HepG2 (cell line): Measurements from ENCODE around the gene ITPK1. TPM values are rescaled to one million over a fixed set of nuclear protein-coding genes. Genes with fewer than 3 reads are reported as not detected.
A peak's percentile ranks its signal among the peaks of the same experiment; 100 is the strongest.

ENCODE experiments used
- ATAC-seq: fragments of 200-7000 bp; cut with Tn5 transposase; 3 replicates; pipeline ENCODE4 v1.9.1; 2020; ENCODE audit warnings: mild to moderate bottlenecking, moderate library complexity
- Bru-seq: library from RNA; stranded (reverse); fragments of 400-500 nt; gene quantifications from one replicate; lab custom pipeline; 2021; lab: Mats Ljungman, UMichigan
- BruChase-seq, 2 experiments: library from RNA; stranded (reverse); fragments of 400-500 nt; gene quantifications; one replicate each; lab custom pipeline; 2021; lab: Mats Ljungman, UMichigan
- BruUV-seq: library from RNA; stranded (reverse); fragments of 400-500 nt; replicated peaks from 2 replicates; lab custom pipeline; 2021; lab: Mats Ljungman, UMichigan
- CTCF ChIA-PET: fragments of 300-600 bp; formaldehyde crosslinking; extraction: SDS; loops from one replicate; lab custom pipeline; 2021; ENCODE audit warnings: low total read pairs, inconsistent platforms, low intra/inter-chr PET ratio; lab: Yijun Ruan, JAX
- POLR2A ChIA-PET: fragments of 350-600 bp; sonication (Branson Sonifier 250); formaldehyde crosslinking; loops from one replicate; lab custom pipeline; 2020; ENCODE audit warnings: antibody characterized with exemption, inconsistent platforms; lab: Yijun Ruan, JAX
- DNase-seq: peaks from one replicate; pipeline ENCODE4 v3.0.0-alpha.2; 2015; ENCODE audit warnings: low spot score
- FAIRE-seq: peaks from 3 replicates; lab custom pipeline; 2011; peaks lifted over from hg19 to GRCh38; lab: Jason Lieb, UNC
- H2AFZ ChIP-seq: one replicate; pipeline ENCODE4 v1.6.1; 2011; ENCODE audit warnings: low read length, inconsistent platforms
- H3K27ac ChIP-seq: fragments of 300-600 bp; 3 replicates; pipeline ENCODE4 v1.8.0; 2011; ENCODE audit warnings: mixed run types, mild to moderate bottlenecking, mixed read lengths, low read length, inconsistent platforms; ENCODE audit not compliant: insufficient read depth; ENCODE audit errors: extremely low read length
- H3K27me3 ChIP-seq, 2 experiments: fragments of 200-600 bp in 1 of 2; 2 replicates in 1 of 2; 3 replicates in 1 of 2; pipeline versions ENCODE4 v1.6.0 to v1.8.0; 2011; ENCODE audit warnings: low read length in 2 of 2, mild to moderate bottlenecking in 2 of 2, moderate library complexity in 2 of 2, inconsistent platforms in 1 of 2; ENCODE audit not compliant: insufficient read depth in 2 of 2, control insufficient read depth in 1 of 2
- H3K36me3 ChIP-seq, 2 experiments: fragments of 200-600 bp in 1 of 2; replicated peaks in 1 of 2; 2 replicates in 1 of 2; 3 replicates in 1 of 2; pipeline versions ENCODE4 v1.5.1 to v1.8.0; 2011; ENCODE audit warnings: low read length in 2 of 2, inconsistent platforms in 1 of 2; ENCODE audit not compliant: insufficient read depth in 2 of 2, control insufficient read depth in 1 of 2
- H3K4me1 ChIP-seq: 2 replicates; pipeline ENCODE4 v1.5.1; 2012; ENCODE audit warnings: low read length, inconsistent platforms; ENCODE audit not compliant: insufficient read depth
- H3K4me2 ChIP-seq: 2 replicates; pipeline ENCODE4 v1.6.0; 2011; ENCODE audit warnings: low read depth, low read length, inconsistent platforms
- H3K4me3 ChIP-seq, 3 experiments: fragments of 200-600 bp in 1 of 3; sonication (generic), shearing (Covaris generic) in 1 of 3; replicated peaks in 1 of 3; 2 replicates each; pipeline ENCODE4 v1.5.1; 2011 to 2016; ENCODE audit warnings: low read length in 3 of 3, inconsistent platforms in 2 of 3, low read depth in 2 of 3, mild to moderate bottlenecking in 2 of 3, control low read depth in 1 of 3, mixed read lengths in 1 of 3; ENCODE audit not compliant: insufficient read depth in 1 of 3
- H3K79me2 ChIP-seq: one replicate; pipeline ENCODE4 v1.6.1; 2011; ENCODE audit warnings: low read length, inconsistent platforms; ENCODE audit not compliant: insufficient read depth
- H3K9ac ChIP-seq: 2 replicates; pipeline ENCODE4 v1.6.0; 2011; ENCODE audit warnings: mild to moderate bottlenecking, low read depth, low read length, inconsistent platforms; ENCODE audit not compliant: insufficient read depth
- H3K9me3 ChIP-seq: 2 replicates; pipeline ENCODE4 v1.5.1; 2012; ENCODE audit warnings: mild to moderate bottlenecking, low read length
- H4K20me1 ChIP-seq: 2 replicates; pipeline ENCODE4 v1.6.0; 2011; ENCODE audit warnings: inconsistent platforms, mild to moderate bottlenecking, low read length, moderate library complexity; ENCODE audit not compliant: insufficient read depth
- HOXA3 ChIP-seq: sonication (generic); formaldehyde crosslinking; IDR thresholded peaks from 2 replicates; pipeline ENCODE4 v1.5.0; 2020; ENCODE audit warnings: missing genetic modification reagents
- KDM3A ChIP-seq: IDR thresholded peaks from 2 replicates; pipeline ENCODE4 v1.6.1; 2018; ENCODE audit warnings: low read depth, missing compliant biosample characterization
- RFXAP ChIP-seq: sonication (generic); formaldehyde crosslinking; IDR thresholded peaks from 2 replicates; pipeline ENCODE4 v1.4.0; 2020; ENCODE audit warnings: missing genetic modification reagents, borderline replicate concordance
- ZFP90 ChIP-seq: sonication (generic); formaldehyde crosslinking; IDR thresholded peaks from 2 replicates; pipeline ENCODE4 v1.8.0; 2022; ENCODE audit warnings: missing genetic modification reagents, mild to moderate bottlenecking, inconsistent platforms, borderline replicate concordance
- ZNF18 ChIP-seq: sonication (generic); formaldehyde crosslinking; IDR thresholded peaks from 2 replicates; pipeline ENCODE4 v1.8.0; 2022; ENCODE audit warnings: mild to moderate bottlenecking, missing genetic modification reagents; ENCODE audit not compliant: insufficient replicate concordance
- ZNF263 ChIP-seq: sonication (generic); formaldehyde crosslinking; IDR thresholded peaks from 2 replicates; pipeline ENCODE4 v1.4.0; 2020; ENCODE audit warnings: missing genetic modification reagents
- WGBS: methylation state at CpG from one replicate; pipeline ENCODE4 v1.1.6; 2017; ENCODE audit warnings: low lambda C conversion rate; 5-methylcytosine and 5-hydroxymethylcytosine counted together
- in situ Hi-C: cut with HindIII; loops from 2 replicates; pipeline ENCODE4 v1.10.0; 2017; ENCODE audit warnings: low pct_unique_long_range_greater_than_20kb; ENCODE audit not compliant: extremely low pct_ligation_motif_present
- intact Hi-C: fragments of 100-400 bp; cut with micrococcal nuclease; formaldehyde crosslinking; loops from one replicate; pipeline ENCODE4 v1.10.0; 2022; ENCODE audit not compliant: unreplicated experiment
- long read RNA-seq, 2 experiments: library from RNA in 1 of 2; library from polyadenylated mRNA in 1 of 2; stranded (forward) in 1 of 2; unstranded in 1 of 2; transcript quantifications; one replicate each; pipeline ENCODE4 v2.0.0, GENCODE V29; 2019 to 2022
- polyA minus RNA-seq, 3 experiments: library from RNA; depleted of rRNA, polyadenylated mRNA; stranded (reverse); fragments of >200 nt; gene quantifications; 2 replicates each; pipeline ENCODE4 v1.2.3, GENCODE V29; 2011; ENCODE audit warnings: low replicate concordance in 1 of 3
- polyA plus RNA-seq, 8 experiments: library from polyadenylated mRNA; depleted of rRNA in 3 of 8; stranded (reverse) in 7 of 8; unstranded in 1 of 8; fragments of >200 nt; fragmentation: Illumina TruSeq in 4 of 8; extraction: Trizol in 4 of 8; gene quantifications; 2 replicates each; pipeline versions ENCODE4 v1.2.1 to v1.2.3, GENCODE V29; 2011 to 2016; ENCODE audit warnings: low read depth in 4 of 8, missing spikeins in 1 of 8, mixed read lengths in 1 of 8; ENCODE audit not compliant: insufficient read depth in 1 of 8
- total RNA-seq, 5 experiments: library from RNA; depleted of rRNA; stranded (reverse); fragments of >200 nt; fragmentation: Illumina TruSeq; extraction: Trizol; gene quantifications; 2 replicates each; pipeline ENCODE4 v1.2.3, GENCODE V29; 2016; ENCODE audit warnings: low read depth in 1 of 5
- TF ChIP-seq, protein P1 (sequence below): sonication (generic); formaldehyde crosslinking; conservative IDR thresholded peaks from 2 replicates; pipeline ENCODE4 v1.8.1; 2023; ENCODE audit warnings: missing genetic modification reagents
- TF ChIP-seq, protein P2 (sequence below): sonication (generic); formaldehyde crosslinking; IDR thresholded peaks from 2 replicates; pipeline ENCODE4 v1.8.1; 2023; ENCODE audit warnings: mild to moderate bottlenecking, missing genetic modification reagents

The ITPK1 gene
- total RNA-seq (2016; rRNA removed; fragmentation: Illumina TruSeq; extraction: Trizol) (20.5 and 28.1 TPM in 2 replicates), polyA plus RNA-seq (2011; rRNA removed) (47.5 and 64.2 TPM in 2 replicates), polyA minus RNA-seq (2011; rRNA and poly(A)+ RNA removed; ENCODE audit: low replicate concordance) (147 and 407 TPM in 2 replicates), Bru-seq, nascent RNA (percentile 50 among the genes with signal in this experiment), BruChase-seq, experiment 1, labeled RNA remaining after a 6-hour chase (percentile 53 among the genes with signal in this experiment), BruChase-seq, experiment 2, labeled RNA remaining after a 2-hour chase (percentile 49 among the genes with signal in this experiment)
- total RNA-seq (2016; cell fraction: cytosol; rRNA removed; fragmentation: Illumina TruSeq; extraction: Trizol; ENCODE audit: low read depth), result 8.4 and 11.5 TPM in 2 replicates
- 15.9 and 20.1 TPM in 2 replicates for total RNA-seq (2016; cell fraction: insoluble cytoplasmic fraction; rRNA removed; fragmentation: Illumina TruSeq; extraction: Trizol)
- total RNA-seq (2016; cell fraction: membrane; rRNA removed; fragmentation: Illumina TruSeq; extraction: Trizol), result 31.0 and 31.9 TPM in 2 replicates
- total RNA-seq (2016; cell fraction: nucleus; rRNA removed; fragmentation: Illumina TruSeq; extraction: Trizol), result 11.8 and 15.8 TPM in 2 replicates
- polyA plus RNA-seq (2011; cell fraction: cytosol; rRNA removed), result 30.0 and 37.2 TPM in 2 replicates
- polyA plus RNA-seq (2011; cell fraction: nucleus; rRNA removed), result 30.6 and 37.4 TPM in 2 replicates
- polyA plus RNA-seq (2012), result 17.7 and 18.1 TPM in 2 replicates
- 21.3 and 21.6 TPM in 2 replicates for polyA plus RNA-seq (2016; cell fraction: cytosol; fragmentation: Illumina TruSeq; extraction: Trizol; ENCODE audit: low read depth)
- 28.1 and 40.5 TPM in 2 replicates for polyA plus RNA-seq (2016; cell fraction: insoluble cytoplasmic fraction; fragmentation: Illumina TruSeq; extraction: Trizol; ENCODE audit: low read depth)
- polyA plus RNA-seq (2016; cell fraction: membrane; fragmentation: Illumina TruSeq; extraction: Trizol; ENCODE audit: low read depth), result 43.7 and 50.0 TPM in 2 replicates
- 24.0 and 25.1 TPM in 2 replicates for polyA plus RNA-seq (2016; cell fraction: nucleus; fragmentation: Illumina TruSeq; extraction: Trizol; ENCODE audit: insufficient read depth, low read depth)
- polyA minus RNA-seq (2011; cell fraction: cytosol; rRNA and poly(A)+ RNA removed), result 32.5 and 39.1 TPM in 2 replicates
- 12.5 and 17.4 TPM in 2 replicates for polyA minus RNA-seq (2011; cell fraction: nucleus; rRNA and poly(A)+ RNA removed)
- long read RNA-seq, experiment 1, partial matches to known transcripts, result 5 of 13 reads
- long read RNA-seq, experiment 1, other reads (novel, unspliced or antisense), result 8 of 13 reads
- long read RNA-seq, experiment 2, full-length matches to known transcripts, result 7 of 53 reads
- long read RNA-seq, experiment 2, partial matches to known transcripts, result 11 of 53 reads
- long read RNA-seq, experiment 2, other reads (novel, unspliced or antisense), result 35 of 53 reads

- DNase-seq (peak; percentile 24), FAIRE-seq (no peak), ATAC-seq (peak; percentile 54)
- ChIA-PET POLR2A (interaction anchor here (0.8 to 1.2 kb wide), 4 partner anchors 11 to 17 kb away, joined by 3 to 5 read pairs (median 3); no protein-coding TSS in a partner anchor), CTCF (interaction anchor here (0.9 to 2.2 kb wide), 5 partner anchors 17 to 164 kb away, joined by 3 to 10 read pairs (median 5); partner anchors contain the start of gene MOAP1)
- WGBS, result 0% methylated on average over 4 of the region's 77 CpGs
- H3K27me3 ChIP-seq, result no peaks in the 10 kb centered on the region; a peak in 1 of 5 replicates
- H3K4me1 ChIP-seq, result peaks cover 44% of the 10 kb centered on the region
- TSS peak; percentile 70 for BruUV-seq
- no peak within 1 kb of the TSS for H2AFZ ChIP-seq
- H3K9me3 ChIP-seq, result no peaks in the 10 kb centered on the region
- H3K4me3 ChIP-seq, result peak within 1 kb of the TSS; percentile 81 to 92 (median 87)
- peaks cover 6% of the 10 kb centered on the region for H3K79me2 ChIP-seq
- H3K27ac ChIP-seq, result peak within 1 kb of the TSS; percentile 66
- no peaks in the 10 kb centered on the region for H3K36me3 ChIP-seq
- H3K9ac ChIP-seq, result peak within 1 kb of the TSS; percentile 73
- no peaks in the 10 kb centered on the region for H4K20me1 ChIP-seq
- H3K4me2 ChIP-seq, result peak within 1 kb of the TSS; percentile 98
- in situ Hi-C loops (loop anchor here (10.0 kb wide), 1 partner anchor 161 kb away; no protein-coding TSS in a partner anchor), intact Hi-C loops (loop anchor here (10.0 kb wide), 2 partner anchors 59 to 81 kb away; no protein-coding TSS in a partner anchor)
- no peak for TF ChIP-seq KDM3A (CRISPR knock-in tag)
- TF ChIP-seq, protein P1, sequence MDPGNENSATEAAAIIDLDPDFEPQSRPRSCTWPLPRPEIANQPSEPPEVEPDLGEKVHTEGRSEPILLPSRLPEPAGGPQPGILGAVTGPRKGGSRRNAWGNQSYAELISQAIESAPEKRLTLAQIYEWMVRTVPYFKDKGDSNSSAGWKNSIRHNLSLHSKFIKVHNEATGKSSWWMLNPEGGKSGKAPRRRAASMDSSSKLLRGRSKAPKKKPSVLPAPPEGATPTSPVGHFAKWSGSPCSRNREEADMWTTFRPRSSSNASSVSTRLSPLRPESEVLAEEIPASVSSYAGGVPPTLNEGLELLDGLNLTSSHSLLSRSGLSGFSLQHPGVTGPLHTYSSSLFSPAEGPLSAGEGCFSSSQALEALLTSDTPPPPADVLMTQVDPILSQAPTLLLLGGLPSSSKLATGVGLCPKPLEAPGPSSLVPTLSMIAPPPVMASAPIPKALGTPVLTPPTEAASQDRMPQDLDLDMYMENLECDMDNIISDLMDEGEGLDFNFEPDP (CRISPR knock-in tag), result 0 out of 2 replicates have a peak, but pooled peaks have one; percentile 42
- no peak for TF ChIP-seq ZNF263
- TF ChIP-seq ZFP90 (CRISPR knock-in tag), result 0 out of 2 replicates have a peak, but pooled peaks have one; percentile 23
- TF ChIP-seq HOXA3 (CRISPR knock-in tag), result peak; percentile 30; the same call in 1 of the 2 replicates
- TF ChIP-seq RFXAP (CRISPR knock-in tag), result peak; percentile 52; the same call in 1 of the 2 replicates
- peak; percentile 17 for TF ChIP-seq ZNF18 (CRISPR knock-in tag)
- TF ChIP-seq, protein P2, sequence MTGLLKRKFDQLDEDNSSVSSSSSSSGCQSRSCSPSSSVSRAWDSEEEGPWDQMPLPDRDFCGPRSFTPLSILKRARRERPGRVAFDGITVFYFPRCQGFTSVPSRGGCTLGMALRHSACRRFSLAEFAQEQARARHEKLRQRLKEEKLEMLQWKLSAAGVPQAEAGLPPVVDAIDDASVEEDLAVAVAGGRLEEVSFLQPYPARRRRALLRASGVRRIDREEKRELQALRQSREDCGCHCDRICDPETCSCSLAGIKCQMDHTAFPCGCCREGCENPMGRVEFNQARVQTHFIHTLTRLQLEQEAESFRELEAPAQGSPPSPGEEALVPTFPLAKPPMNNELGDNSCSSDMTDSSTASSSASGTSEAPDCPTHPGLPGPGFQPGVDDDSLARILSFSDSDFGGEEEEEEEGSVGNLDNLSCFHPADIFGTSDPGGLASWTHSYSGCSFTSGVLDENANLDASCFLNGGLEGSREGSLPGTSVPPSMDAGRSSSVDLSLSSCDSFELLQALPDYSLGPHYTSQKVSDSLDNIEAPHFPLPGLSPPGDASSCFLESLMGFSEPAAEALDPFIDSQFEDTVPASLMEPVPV, result peak; percentile 47; the same call in 1 of the 2 replicates
Observed at GRCh38 chr14:93115821-93116675, at the start of gene ITPK1. ITPK1 (minus strand) TSS chr14:93115925; CDS start chr14:93115163, 762 bp downstream.
